ENCODE measurements around the gene DPH1.

The DPH1 gene

GRCh38 chr17:2018716-2019510 is 11.0 kb upstream of the DPH1 start:
- no peaks in the 10 kb centered on the region for H3K27me3 ChIP-seq (ENCODE audit: control insufficient read depth, insufficient read depth, low read length)
- no peak overlapping the region for H3K9ac ChIP-seq

GRCh38 chr17:2019723-2020122 is 10.2 kb upstream of the DPH1 start:
- no peaks in the 10 kb centered on the region for H3K79me2 ChIP-seq
- no peaks in the 10 kb centered on the region for H3K27me3 ChIP-seq (ENCODE audit: control insufficient read depth, insufficient read depth, low read length)
- no peak overlapping the region for H3K4me2 ChIP-seq (ENCODE audit: low read length)
- H3K4me1 ChIP-seq: peaks cover 8% of the 10 kb centered on the region
- H3K27ac ChIP-seq: no peak overlapping the region
- no peak for TF ChIP-seq CTCF (IDR thresholded peaks at IDR 0.05)
- no peaks in the 10 kb centered on the region for H3K9me3 ChIP-seq (ENCODE audit: control insufficient read depth, low read length)
- no peak overlapping the region for H3K4me3 ChIP-seq (ENCODE audit: low read depth, low read length)
- no peak overlapping the region for H2AFZ ChIP-seq
- no peaks in the 10 kb centered on the region for H3K36me3 ChIP-seq (ENCODE audit: control insufficient read depth, insufficient read depth, low read length)
- H3K9ac ChIP-seq: no peak overlapping the region

More at GRCh38 chr17:2018716-2019510, 11.0 kb upstream of the DPH1 start:
- Histone ChIP-seq H3K4me1 (peaks cover 8% of the 10 kb centered on the region), H3K36me3 (ENCODE audit: control insufficient read depth, insufficient read depth, low read length) (no peaks in the 10 kb centered on the region), H3K4me3 (ENCODE audit: low read depth, low read length) (no peak overlapping the region), H3K4me2 (ENCODE audit: low read length) (no peak overlapping the region), H2AFZ (no peak overlapping the region), H3K79me2 (no peaks in the 10 kb centered on the region), H3K27ac (no peak overlapping the region), H3K9me3 (ENCODE audit: control insufficient read depth, low read length) (no peaks in the 10 kb centered on the region)
- no peak for TF ChIP-seq CTCF (IDR thresholded peaks at IDR 0.05)

- Histone ChIP-seq H3K27me3 (ENCODE audit: control insufficient read depth, insufficient read depth, low read length) (no peaks in the 10 kb centered on the region), H3K36me3 (ENCODE audit: control insufficient read depth, insufficient read depth, low read length) (no peaks in the 10 kb centered on the region), H3K27ac (no peak overlapping the region), H3K4me1 (peaks cover 8% of the 10 kb centered on the region), H3K4me2 (ENCODE audit: low read length) (no peak overlapping the region), H3K79me2 (no peaks in the 10 kb centered on the region), H3K4me3 (ENCODE audit: low read depth, low read length) (no peak overlapping the region), H3K9ac (no peak overlapping the region), H3K9me3 (ENCODE audit: control insufficient read depth, low read length) (no peaks in the 10 kb centered on the region), H2AFZ (no peak overlapping the region)
- TF ChIP-seq CTCF (IDR thresholded peaks at IDR 0.05): no peak
Observed at GRCh38 chr17:2020721-2021120, 9.2 kb upstream of the DPH1 start.

- H3K27me3 ChIP-seq (ENCODE audit: control insufficient read depth, insufficient read depth, low read length): no peaks in the 10 kb centered on the region
- no peak overlapping the region for H3K9ac ChIP-seq
- no peak overlapping the region for H3K27ac ChIP-seq
Observed at GRCh38 chr17:2022647-2023240, 7.2 kb upstream of the DPH1 start.

More at GRCh38 chr17:2022647-2023240, 7.2 kb upstream of the DPH1 start:
- H3K79me2 ChIP-seq: no peaks in the 10 kb centered on the region
- H3K36me3 ChIP-seq (ENCODE audit: control insufficient read depth, insufficient read depth, low read length): no peaks in the 10 kb centered on the region
- no peak overlapping the region for H3K4me3 ChIP-seq (ENCODE audit: low read depth, low read length)
- no peak overlapping the region for H3K4me2 ChIP-seq (ENCODE audit: low read length)
- no peak overlapping the region for H2AFZ ChIP-seq
- H3K9me3 ChIP-seq (ENCODE audit: control insufficient read depth, low read length): no peaks in the 10 kb centered on the region
- H3K4me1 ChIP-seq: peaks cover 4% of the 10 kb centered on the region
- TF ChIP-seq CTCF (IDR thresholded peaks at IDR 0.05): no peak

Data from parathyroid adenoma (tissue), 2 donors.